IPS DF 6.9 (cell line): ENCODE results near the gene ABL2.

Source experiments
- DNase-seq: peaks from one replicate; pipeline ENCODE4 v3.0.0-alpha.2; 2013; ENCODE audit warnings: low read depth, low spot score
- H3K27ac ChIP-seq: one replicate; pipeline ENCODE4 v1.5.1; 2013; ENCODE audit warnings: low read length, control low read depth
- H3K27me3 ChIP-seq: 2 replicates; pipeline ENCODE4 v1.6.1; 2013; ENCODE audit warnings: mild to moderate bottlenecking, low read length; ENCODE audit not compliant: control insufficient read depth, insufficient read depth
- H3K36me3 ChIP-seq: 2 replicates; pipeline ENCODE4 v1.6.1; 2013; ENCODE audit warnings: low read length; ENCODE audit not compliant: control insufficient read depth, insufficient read depth
- H3K4me1 ChIP-seq: 2 replicates; pipeline ENCODE4 v1.6.1; 2013; ENCODE audit warnings: low read length; ENCODE audit not compliant: control insufficient read depth, insufficient read depth
- H3K4me3 ChIP-seq: 2 replicates; pipeline ENCODE4 v1.5.1; 2013; ENCODE audit warnings: mild to moderate bottlenecking, low read length
- H3K9me3 ChIP-seq: 2 replicates; pipeline ENCODE4 v1.6.1; 2013; ENCODE audit warnings: low read length, inconsistent platforms; ENCODE audit not compliant: control insufficient read depth, insufficient read depth
- WGBS: extraction: QIAGEN DNeasy Blood & Tissue Kit; methylation state at CpG from one replicate; pipeline ENCODE4 v1.1.7; 2013; ENCODE audit warnings: mixed read lengths, missing lambda C conversion rate; ENCODE audit not compliant: insufficient read length, insufficient coverage; 5-methylcytosine and 5-hydroxymethylcytosine counted together

The ABL2 gene

GRCh38 chr1:179155615-179156014 is 73.9 kb downstream of the ABL2 start:
- Histone ChIP-seq H3K4me1 (no peaks in the 10 kb centered on the region), H3K27me3 (no peaks in the 10 kb centered on the region), H3K36me3 (no peaks in the 10 kb centered on the region), H3K27ac (no peak overlapping the region), H3K9me3 (no peaks in the 10 kb centered on the region), H3K4me3 (no peak overlapping the region)
- no CpG with 5 or more reads among the region's 3 CpGs for WGBS
- DNase-seq, result no peak

- H3K4me1 ChIP-seq, result no peaks in the 10 kb centered on the region
- WGBS, result no CpG with 5 or more reads among the region's 4 CpGs
These were observed 75.0 kb downstream of the ABL2 start for GRCh38 chr1:179154437-179154836.

GRCh38 chr1:179153217-179153616 is 76.3 kb downstream of the ABL2 start:
- no CpG with 5 or more reads among the region's 6 CpGs for WGBS
- Histone ChIP-seq H3K36me3 (no peaks in the 10 kb centered on the region), H3K27me3 (no peaks in the 10 kb centered on the region), H3K9me3 (no peaks in the 10 kb centered on the region), H3K4me3 (no peak overlapping the region), H3K4me1 (no peaks in the 10 kb centered on the region), H3K27ac (no peak overlapping the region)
- DNase-seq, result no peak

More at GRCh38 chr1:179154437-179154836, 75.0 kb downstream of the ABL2 start:
- no peak overlapping the region for H3K27ac ChIP-seq
- H3K27me3 ChIP-seq, result no peaks in the 10 kb centered on the region
- no peak for DNase-seq
- no peaks in the 10 kb centered on the region for H3K9me3 ChIP-seq
- no peaks in the 10 kb centered on the region for H3K36me3 ChIP-seq
- no peak overlapping the region for H3K4me3 ChIP-seq

GRCh38 chr1:179151908-179152682 is 77.4 kb downstream of the ABL2 start:
- Histone ChIP-seq H3K9me3 (no peaks in the 10 kb centered on the region), H3K4me3 (no peak overlapping the region), H3K27me3 (no peaks in the 10 kb centered on the region), H3K36me3 (no peaks in the 10 kb centered on the region), H3K4me1 (no peaks in the 10 kb centered on the region), H3K27ac (no peak overlapping the region)
- no peak for DNase-seq
- 100% methylated on average over 1 of the region's 2 CpGs for WGBS

GRCh38 chr1:179146911-179147310 is 82.6 kb downstream of the ABL2 start:
- WGBS, result no CpG with 5 or more reads among the region's 1 CpG
- no peaks in the 10 kb centered on the region for H3K36me3 ChIP-seq
- DNase-seq, result no peak
- no peaks in the 10 kb centered on the region for H3K9me3 ChIP-seq
- no peaks in the 10 kb centered on the region for H3K27me3 ChIP-seq
- H3K4me3 ChIP-seq, result no peak overlapping the region
- no peaks in the 10 kb centered on the region for H3K4me1 ChIP-seq
- H3K27ac ChIP-seq, result no peak overlapping the region

GRCh38 chr1:179146476-179146875 is 83.0 kb downstream of the ABL2 start:
- DNase-seq, result no peak
- Histone ChIP-seq H3K9me3 (no peaks in the 10 kb centered on the region), H3K27ac (no peak overlapping the region), H3K36me3 (no peaks in the 10 kb centered on the region), H3K4me1 (no peaks in the 10 kb centered on the region), H3K27me3 (no peaks in the 10 kb centered on the region), H3K4me3 (no peak overlapping the region)
- no CpG with 5 or more reads among the region's 5 CpGs for WGBS

GRCh38 chr1:179145521-179145920 is 84.0 kb downstream of the ABL2 start:
- WGBS, result no CpG with 5 or more reads among the region's 3 CpGs
- no peak overlapping the region for H3K27ac ChIP-seq

GRCh38 chr1:179144626-179145025 is 84.9 kb downstream of the ABL2 start:
- H3K4me3 ChIP-seq, result no peak overlapping the region
- no CpG with 5 or more reads among the region's 1 CpG for WGBS
- no peak for DNase-seq
- no peak overlapping the region for H3K27ac ChIP-seq
- H3K9me3 ChIP-seq, result no peaks in the 10 kb centered on the region
- no peaks in the 10 kb centered on the region for H3K36me3 ChIP-seq
- no peaks in the 10 kb centered on the region for H3K27me3 ChIP-seq
- H3K4me1 ChIP-seq, result no peaks in the 10 kb centered on the region

More at GRCh38 chr1:179145521-179145920, 84.0 kb downstream of the ABL2 start:
- no peak for DNase-seq
- Histone ChIP-seq H3K4me1 (no peaks in the 10 kb centered on the region), H3K4me3 (no peak overlapping the region), H3K36me3 (no peaks in the 10 kb centered on the region), H3K27me3 (no peaks in the 10 kb centered on the region), H3K9me3 (no peaks in the 10 kb centered on the region)

GRCh38 chr1:179143322-179143721 is 86.2 kb downstream of the ABL2 start:
- H3K9me3 ChIP-seq, result no peaks in the 10 kb centered on the region
- H3K36me3 ChIP-seq, result no peaks in the 10 kb centered on the region
- no peak overlapping the region for H3K27ac ChIP-seq
- DNase-seq, result no peak
- no peaks in the 10 kb centered on the region for H3K4me1 ChIP-seq
- no peaks in the 10 kb centered on the region for H3K27me3 ChIP-seq
- no CpG with 5 or more reads among the region's 3 CpGs for WGBS
- no peak overlapping the region for H3K4me3 ChIP-seq

- H3K4me3 ChIP-seq, result no peak overlapping the region
- H3K27ac ChIP-seq, result no peak overlapping the region
- no peak for DNase-seq
- H3K4me1 ChIP-seq, result no peaks in the 10 kb centered on the region
- no peaks in the 10 kb centered on the region for H3K27me3 ChIP-seq
- H3K9me3 ChIP-seq, result no peaks in the 10 kb centered on the region
- H3K36me3 ChIP-seq, result no peaks in the 10 kb centered on the region
- no CpG with 5 or more reads among the region's 2 CpGs for WGBS
These were observed 86.6 kb downstream of the ABL2 start for GRCh38 chr1:179142889-179143299.
